Cardiac septum (tissue), 1 donor: ENCODE data around the gene RGL1. TPM values are rescaled to one million over a fixed set of nuclear protein-coding genes. Genes with fewer than 3 reads are reported as not detected.
A peak's percentile ranks its signal among the peaks of the same experiment; 100 is the strongest.

Source experiments
- DNase-seq: peaks from one replicate; pipeline ENCODE4 v3.0.0-alpha.2; 2020; ENCODE audit warnings: low spot score
- intact Hi-C: fragments of 100-400 bp; cut with DNase I; formaldehyde crosslinking; loops from one replicate; pipeline ENCODE4 v1.14.0; 2022
- total RNA-seq: library from RNA; stranded (reverse); fragmentation: NEBNext Ultra II Directional; extraction: Animal tissue kit (Norgen Biotek cat#: 25700); gene quantifications from one replicate; pipeline ENCODE4 v1.2.1, GENCODE V29; 2021
- donor health status: DM: no; HTN: no; CAD: no.

Gene RGL1
- total RNA-seq, 1 donor from 2014 or later = 19.6 TPM

DNA sequence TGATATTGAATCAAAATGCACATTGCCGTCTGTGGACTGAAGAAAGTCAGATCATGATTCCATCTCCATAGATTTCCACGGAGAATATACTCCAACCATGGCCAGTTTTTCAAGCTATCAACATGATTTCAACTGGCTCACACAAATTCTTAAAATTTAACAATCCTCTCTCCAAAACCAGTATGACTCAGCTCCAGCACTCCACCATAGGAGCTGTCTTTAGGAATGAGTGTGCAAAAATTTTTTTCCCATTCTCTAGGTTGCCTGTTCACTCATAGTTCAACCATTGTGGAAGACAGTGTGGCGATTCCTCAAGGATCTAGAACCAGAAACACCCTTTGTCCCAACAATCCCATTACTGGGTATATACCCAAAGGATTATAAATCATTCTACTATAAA, 40.8 kb downstream of the RGL1 start:
- no peak for DNase-seq

DNA sequence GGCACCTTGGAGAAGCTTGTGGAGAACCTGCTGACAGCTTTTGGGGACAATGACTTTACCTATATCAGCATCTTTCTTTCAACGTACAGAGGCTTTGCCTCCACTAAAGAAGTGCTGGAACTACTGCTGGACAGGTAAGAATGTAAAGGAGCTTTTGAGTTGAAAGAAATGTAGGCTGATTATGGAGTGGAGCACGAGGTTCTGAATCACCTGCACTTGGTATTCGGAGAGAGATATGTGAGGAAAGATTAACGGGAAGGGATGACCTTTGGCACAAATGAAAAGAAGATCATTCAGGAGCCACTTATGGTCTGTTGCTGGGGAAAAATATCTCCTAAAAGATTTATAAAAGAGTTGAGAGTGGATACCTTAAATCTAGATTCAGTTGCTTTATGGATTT, 42.7 kb downstream of the RGL1 start:
- intact Hi-C loops = no loop called here
- DNase-seq = no peak

More for the DNA sequence above, 40.8 kb downstream of the RGL1 start:
- intact Hi-C loops = no loop called here

DNA sequence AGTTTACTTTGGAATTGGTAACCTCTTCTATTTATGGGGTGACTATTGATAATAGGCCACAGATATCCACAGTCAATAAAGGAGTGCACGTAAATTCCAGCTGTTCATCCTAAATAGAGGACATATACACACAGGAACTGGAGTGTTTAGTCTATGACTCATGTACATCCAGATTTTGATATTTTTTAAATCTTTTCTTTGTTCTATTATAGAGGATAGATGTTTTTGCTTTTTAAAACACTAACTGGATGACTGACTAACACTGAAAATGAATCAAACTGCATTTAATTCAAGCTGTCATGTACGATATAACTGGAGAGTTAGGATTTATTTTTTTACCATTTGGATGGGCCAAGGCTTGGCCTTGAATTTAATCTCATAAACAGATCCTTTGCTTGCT, 45.9 kb downstream of the RGL1 start:
- DNase-seq = no peak
- intact Hi-C loops = no loop called here

DNA sequence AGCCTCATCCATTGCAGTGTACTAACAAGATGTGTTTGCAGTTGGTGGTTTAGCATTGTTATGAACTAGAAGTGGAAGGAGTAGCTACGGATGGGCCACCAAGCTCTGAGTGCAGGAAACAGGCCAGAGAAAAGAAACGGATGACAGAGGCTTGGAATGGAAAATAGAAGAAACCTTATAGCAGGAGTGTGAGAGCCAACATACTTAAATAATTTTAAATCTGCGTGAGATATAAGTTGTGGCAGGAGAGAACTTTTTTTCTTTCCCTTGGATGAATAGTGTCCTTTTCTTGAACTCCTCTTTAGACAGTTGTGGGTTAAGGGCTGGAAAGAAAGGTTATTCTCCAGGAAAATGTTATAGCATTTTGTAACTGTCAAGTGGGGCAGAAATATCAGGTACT, 54.2 kb downstream of the RGL1 start:
- no peak for DNase-seq
- intact Hi-C loops = no loop called here

DNA sequence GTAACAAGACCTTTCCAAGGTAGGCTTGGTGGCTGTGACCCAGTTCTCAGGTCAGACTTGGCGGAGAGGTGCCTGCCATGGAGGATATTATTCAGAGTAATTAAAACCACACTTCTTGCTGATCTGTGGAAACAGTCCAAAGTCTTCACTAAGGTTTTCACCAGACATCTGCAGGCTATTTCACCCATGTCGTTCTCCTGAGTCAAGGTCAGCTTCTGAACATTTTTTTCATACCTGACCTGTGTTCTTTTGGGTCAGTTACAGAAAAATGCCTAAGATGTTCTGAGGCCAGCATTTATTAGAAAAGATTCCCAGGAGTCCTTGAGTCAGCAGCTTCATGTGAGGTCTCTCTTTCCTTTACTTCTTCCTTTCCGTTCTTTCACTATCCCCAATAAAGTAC, 54.9 kb downstream of the RGL1 start:
- no peak for DNase-seq
- intact Hi-C loops = no loop called here

DNA sequence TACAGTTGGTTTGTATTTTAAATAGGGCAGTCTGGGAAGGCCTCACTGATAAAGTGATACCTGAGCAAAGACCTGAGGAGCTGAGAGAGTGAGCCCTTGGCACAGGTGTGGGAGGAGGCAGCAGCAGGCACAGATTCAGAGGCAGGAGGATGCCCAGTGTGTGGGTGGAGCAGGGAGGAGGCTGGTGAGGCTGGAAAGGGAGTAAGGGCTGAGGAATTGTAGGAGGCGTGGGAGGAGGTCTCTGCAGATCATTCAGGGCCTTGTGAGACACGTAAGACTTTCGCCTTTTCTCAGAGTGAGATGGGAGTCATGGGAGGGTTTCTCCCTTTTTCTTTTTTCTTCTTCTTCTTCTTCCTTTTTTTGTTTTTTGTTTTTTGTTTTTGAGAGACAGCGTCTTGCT, 58.0 kb downstream of the RGL1 start:
- no peak for DNase-seq

DNA sequence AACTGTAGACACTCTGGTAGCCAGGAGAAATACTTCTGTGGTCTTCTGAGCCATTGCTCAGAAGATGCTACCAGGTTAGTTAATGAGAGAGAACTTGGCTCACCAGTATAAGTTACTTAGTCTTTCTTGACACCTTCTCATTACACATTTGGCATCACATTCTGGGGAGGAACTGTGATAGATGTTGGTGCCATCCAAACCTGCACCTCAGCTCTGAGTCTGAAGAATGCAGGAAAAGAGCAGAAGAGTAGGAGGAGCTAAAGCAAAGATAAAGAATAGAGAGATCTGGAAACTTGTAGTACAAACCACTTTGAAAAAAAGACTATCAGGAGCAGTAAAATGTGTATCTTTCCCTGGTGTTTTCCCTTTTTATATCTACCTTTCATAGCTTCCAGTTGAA, 58.9 kb downstream of the RGL1 start:
- intact Hi-C loops = no loop called here
- no peak for DNase-seq

More for the DNA sequence above, 58.0 kb downstream of the RGL1 start:
- intact Hi-C loops = no loop called here

DNA sequence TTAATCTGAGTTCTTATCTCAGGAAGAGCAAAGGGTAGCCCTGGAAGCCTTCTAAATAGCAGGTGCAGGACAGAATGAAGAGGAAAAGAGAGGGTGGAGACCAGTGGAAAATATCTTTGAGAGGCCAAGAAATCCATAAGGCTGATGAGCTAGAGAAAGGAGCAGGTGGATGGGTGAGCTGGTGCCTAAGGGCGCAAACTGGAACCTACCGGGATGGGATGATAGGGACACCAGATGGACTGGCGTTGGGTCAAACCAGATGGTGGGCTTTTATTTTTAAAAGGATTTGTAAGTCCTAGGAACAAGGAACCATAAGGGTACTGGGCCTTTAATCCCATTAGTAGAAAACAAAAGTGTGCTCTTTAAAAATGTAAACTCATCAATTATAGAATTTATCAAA, 59.7 kb downstream of the RGL1 start:
- intact Hi-C loops = no loop called here
- no peak for DNase-seq

DNA sequence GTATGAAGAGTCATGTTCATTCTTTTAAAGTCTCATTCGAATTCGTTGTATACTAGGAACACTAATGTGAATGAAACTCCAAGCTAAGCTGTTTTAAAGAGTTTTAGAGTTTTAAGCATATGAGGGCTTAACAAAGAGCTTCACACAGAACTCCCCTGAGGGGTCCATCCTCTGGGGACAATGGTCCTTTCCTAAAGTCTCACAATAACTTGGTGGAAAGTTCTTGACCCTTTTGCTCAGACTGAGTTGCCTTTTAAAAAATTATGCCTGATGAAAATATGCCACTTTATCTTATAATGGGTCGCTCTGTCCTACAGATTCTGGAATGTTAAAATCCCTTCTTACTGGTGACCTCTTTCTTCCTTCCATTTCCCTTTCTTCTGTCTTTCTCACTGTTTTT, 64.3 kb downstream of the RGL1 start:
- intact Hi-C loops = no loop called here
- no peak for DNase-seq

DNA sequence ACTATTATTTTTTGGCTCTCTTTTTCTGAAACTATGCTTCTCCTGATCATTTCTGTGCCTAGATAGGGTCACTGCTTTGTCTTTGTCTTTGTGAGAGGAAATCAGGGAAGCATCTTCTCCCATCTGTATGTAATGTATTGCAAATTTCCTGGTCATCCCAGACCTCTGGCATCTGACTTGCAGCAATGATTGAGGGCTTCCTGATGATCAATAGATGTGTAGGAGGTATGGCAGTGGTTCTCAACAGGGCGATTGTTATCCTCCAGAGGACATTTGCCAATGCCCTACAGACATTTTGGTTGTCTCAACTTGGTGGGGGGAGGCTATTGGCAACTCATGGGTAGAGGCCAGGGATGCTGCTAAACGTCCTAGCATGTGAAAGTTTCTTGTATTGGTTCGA, 64.7 kb downstream of the RGL1 start:
- no peak for DNase-seq
- intact Hi-C loops = loop anchor here (5.0 kb wide), 1 partner anchor 62 kb away; the partner anchor contains the start of gene RGL1

DNA sequence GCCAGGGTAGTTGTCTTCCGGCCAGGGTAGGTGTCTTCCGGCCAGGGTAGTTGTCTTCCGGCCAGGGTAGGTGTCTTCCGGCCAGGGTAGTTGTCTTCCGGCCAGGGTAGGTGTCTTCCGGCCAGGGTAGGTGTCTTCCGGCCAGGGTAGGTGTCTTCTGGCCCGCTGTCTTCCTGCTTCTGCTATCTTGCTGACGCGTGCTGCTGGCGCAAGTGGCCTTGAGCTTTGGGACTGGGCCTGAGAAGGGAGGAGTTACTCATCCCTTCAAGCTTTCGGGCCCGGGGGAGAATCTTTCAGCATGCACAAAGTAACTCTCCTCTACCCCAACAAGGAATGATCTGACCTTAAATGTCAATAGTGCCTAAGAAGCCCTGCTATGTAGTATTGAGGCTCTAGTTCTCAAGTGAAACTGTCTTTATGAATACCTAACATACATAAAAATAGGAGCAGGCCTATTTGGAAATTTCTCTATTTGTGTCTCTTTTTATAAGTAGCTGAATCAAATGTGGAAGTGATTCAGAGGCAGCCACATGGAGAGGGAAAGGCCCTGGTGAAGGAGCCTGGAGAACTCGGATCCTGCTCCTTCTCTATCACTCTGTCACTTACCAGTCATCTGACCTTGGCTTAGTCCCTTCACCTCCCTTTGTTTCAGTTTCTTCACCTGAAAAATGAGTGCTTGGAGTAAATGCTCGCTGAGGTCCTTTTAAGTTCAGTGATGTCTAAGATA, 65.6 kb downstream of the RGL1 start:
- intact Hi-C loops = loop anchor here (5.0 kb wide), 1 partner anchor 63 kb away; the partner anchor contains the start of gene RGL1
- DNase-seq = peak; percentile 79

DNA sequence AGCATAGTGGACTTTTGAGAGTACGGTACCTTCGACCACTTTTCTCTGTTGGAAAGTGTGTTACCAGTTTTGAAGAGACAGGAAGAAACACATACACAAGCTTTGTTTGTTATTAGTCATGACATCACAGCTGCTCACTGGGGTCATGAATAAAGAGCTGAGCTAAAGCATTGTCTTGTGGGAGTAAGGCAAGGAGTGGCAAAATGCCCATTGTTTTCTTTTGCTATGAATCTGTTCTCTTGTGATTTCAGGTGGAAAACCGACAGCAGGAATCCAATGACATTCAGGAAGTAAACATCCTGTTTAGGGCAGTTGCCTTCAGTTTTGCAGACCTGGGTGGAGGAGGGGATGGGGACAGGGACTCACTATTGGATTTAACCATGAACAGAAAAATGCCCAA, 66.2 kb downstream of the RGL1 start:
- no peak for DNase-seq
- intact Hi-C loops = loop anchor here (5.0 kb wide), 1 partner anchor 64 kb away; the partner anchor contains the start of gene RGL1

DNA sequence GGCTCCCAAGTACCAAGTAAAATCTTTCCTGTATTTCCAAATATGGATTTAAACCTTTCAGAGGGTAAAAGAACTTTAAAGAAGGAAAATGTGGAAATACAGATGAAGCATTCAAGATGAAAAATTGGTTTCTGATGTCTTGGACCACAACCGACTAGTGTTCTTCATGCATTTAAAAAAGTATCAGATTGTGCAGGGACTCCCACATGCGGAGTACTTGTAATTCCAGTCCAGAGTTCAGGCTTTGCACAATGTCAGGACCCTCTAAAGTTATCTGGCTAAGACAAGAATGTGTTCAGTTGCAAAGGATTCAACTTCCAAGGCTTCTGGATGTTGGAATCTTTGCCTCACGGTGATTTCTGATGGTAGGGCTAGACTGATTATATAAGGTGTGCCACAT, 66.7 kb downstream of the RGL1 start:
- intact Hi-C loops = loop anchor here (5.0 kb wide), 1 partner anchor 64 kb away; the partner anchor contains the start of gene RGL1
- no peak for DNase-seq

DNA sequence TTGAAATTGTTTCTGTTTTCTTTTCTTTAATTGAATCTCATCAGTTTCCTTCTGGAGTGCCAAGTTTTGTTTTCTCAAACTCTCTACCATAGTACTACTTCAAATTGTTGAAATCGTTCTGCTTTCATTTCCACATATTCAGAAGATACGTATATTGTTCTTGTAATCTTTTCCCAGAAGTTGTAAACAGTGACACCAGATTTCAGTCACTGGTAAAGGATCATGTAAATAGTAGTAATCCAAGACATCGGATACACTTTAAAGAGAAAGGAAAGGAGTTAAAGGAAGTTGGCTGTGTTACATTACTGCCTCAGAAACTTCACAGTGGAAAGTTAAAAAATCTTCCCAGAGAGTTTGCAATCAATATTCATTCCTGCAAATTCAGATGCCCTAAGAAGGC, 67.5 kb downstream of the RGL1 start:
- no peak for DNase-seq
- intact Hi-C loops = loop anchor here (5.0 kb wide), 1 partner anchor 65 kb away; the partner anchor contains the start of gene RGL1

DNA sequence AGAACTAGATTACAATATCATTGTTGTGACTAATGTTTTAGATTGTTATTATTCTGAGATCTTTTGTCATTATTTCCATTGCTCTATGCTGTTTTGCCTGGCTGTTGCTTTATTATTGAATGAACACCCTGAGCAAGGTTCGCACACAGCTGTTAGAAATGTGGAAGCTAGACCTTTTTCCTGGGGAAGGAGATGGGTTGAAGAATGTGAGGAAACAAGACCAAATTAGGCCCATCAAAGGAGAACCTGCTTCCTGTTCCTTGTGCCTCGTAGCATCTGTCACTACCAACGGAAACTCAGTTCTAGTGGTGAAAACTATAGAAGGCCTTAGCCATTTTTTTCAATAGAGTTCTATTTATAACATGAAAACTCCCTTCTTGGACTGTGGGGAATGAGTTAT, 68.7 kb downstream of the RGL1 start:
- no peak for DNase-seq
- intact Hi-C loops = loop anchor here (5.0 kb wide), 1 partner anchor 66 kb away; the partner anchor contains the start of gene RGL1

DNA sequence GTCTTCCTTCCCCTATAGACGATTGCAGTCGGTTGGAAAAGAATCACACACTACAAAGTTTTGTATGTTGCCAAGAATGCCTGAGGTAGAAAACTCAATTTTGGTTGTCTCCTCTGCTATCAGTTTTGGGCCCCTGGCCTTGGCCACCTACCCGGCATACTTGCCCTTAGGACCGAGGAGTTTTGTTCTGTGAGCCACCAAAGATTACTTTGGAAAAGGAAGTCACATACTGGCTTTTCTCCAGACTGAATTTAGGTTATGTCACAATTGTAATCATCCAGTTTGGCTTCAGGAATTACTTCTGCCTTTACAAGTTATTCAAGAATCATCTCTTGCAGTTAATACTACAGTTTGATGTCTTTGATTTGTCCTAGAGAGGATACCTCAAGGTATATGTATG, 71.4 kb downstream of the RGL1 start:
- DNase-seq = no peak
- intact Hi-C loops = loop anchor here (5.0 kb wide), 1 partner anchor 34 kb away; no protein-coding TSS in a partner anchor

DNA sequence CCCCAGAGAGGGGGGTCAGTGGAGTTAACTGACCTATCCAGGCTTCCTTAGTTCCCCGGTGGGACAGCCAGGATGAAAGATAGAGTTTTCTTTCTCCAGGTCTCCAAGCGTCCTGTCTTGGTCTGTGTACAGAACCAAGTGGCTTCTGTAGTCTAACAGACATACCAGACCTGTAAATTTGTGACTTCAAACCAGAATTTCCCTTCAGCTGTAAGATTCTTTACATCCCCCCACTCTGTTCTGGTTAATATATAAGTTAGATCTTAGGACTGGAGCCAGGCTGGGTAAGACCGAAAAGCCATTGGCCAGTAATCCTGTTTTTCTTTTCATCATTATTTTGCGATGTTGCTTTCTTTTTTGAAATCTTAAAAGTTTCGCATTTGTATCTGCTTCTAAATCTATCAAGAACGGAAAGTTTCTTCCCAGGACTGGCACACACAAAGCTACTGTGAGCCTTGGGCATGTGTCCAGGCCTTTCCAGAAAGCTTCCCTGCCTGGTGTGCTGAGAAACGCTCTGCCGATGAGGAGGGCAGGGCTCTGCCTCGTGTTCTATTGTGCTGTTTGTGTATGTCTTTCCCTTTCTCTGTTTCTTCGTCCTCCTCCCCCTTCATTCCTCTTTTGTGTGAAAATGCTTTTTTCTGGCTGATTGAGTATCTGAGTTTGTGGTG, 72.3 kb downstream of the RGL1 start:
- DNase-seq = no peak
- intact Hi-C loops = loop anchor here (5.0 kb wide), 1 partner anchor 35 kb away; no protein-coding TSS in a partner anchor

DNA sequence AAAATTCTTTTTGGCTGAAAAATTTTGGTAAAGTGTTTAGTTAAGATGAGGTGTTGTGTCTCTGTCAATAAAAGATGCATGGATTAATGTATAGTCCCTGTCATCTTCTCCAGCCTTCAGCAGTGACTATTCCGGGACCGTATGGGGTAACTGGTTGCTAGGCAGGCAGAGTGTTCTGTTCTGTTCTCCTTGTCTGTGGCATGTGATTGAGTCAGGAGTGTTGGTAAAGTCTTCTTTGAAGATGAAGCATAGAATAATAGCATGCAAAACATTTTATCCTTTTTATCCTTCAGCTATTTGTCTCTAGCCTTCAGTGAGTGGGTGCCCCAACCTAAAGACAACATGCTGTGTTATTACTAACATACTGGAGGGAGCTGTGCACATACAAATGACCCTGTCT, 74.6 kb downstream of the RGL1 start:
- DNase-seq = no peak
- intact Hi-C loops = loop anchor here (5.0 kb wide), 1 partner anchor 37 kb away; no protein-coding TSS in a partner anchor

DNA sequence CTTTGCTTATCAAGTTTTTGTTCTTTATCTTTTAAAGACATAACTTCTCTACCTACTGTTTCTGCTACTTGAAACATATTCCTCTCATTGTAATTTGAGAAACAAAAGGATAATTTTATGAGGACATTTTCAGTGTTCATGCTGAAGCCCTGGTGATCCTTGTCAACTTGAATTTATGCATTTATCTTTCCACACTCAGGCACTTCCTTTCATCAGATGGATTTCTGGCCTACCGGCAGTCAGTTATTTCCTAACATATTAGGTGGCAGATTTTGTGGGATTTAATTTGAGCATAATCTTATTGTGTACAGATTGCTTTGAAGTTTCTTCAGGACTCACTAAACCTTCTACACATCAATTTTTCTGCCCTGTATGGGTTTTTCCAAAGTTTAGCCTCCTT, 75.0 kb downstream of the RGL1 start:
- no peak for DNase-seq
- intact Hi-C loops = loop anchor here (5.0 kb wide), 1 partner anchor 38 kb away; no protein-coding TSS in a partner anchor

DNA sequence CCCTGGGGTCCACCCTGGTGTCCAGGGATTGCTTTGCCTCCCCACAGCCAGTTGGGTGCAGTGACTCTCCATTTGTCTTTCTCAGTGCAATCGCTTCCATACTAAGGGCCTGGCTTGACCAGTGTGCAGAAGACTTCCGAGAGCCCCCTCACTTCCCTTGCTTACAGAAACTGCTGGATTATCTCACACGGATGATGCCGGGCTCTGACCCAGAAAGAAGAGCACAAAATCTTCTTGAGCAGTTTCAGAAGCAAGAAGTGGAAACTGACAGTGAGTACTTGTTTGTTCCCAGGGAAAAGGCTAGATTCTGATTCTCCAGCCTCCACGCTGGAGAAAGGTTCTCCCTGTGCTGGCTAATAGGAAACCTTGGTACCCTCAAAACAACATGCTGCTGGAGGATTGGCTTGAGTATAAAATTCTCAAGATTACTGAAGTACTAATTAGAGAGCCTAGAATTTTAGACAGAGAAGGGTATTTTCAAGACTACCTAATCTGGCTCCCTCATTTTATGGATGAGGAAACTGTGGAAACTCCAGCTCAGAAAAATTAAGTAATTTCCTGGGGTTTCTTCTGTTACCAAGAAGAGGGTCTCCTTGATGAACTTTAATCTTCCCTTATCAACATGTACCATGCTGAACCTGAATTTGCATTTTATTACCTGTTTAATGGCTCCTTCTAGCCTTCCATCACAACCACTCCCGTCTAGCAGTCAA, 75.8 kb downstream of the RGL1 start:
- DNase-seq = no peak
- intact Hi-C loops = no loop called here
